ENCODE data around the gene UQCR10. TPM values are rescaled to one million over a fixed set of nuclear protein-coding genes. Genes with fewer than 3 reads are reported as not detected.

UQCR10 gene
- total RNA-seq, 2 donors from 2014 or later: 125 to 137 TPM

- H3K36me3 ChIP-seq: peaks cover 51% of the 10 kb centered on the region
- peaks cover 0 to 35% of the 10 kb centered on the region in 2 donors for H3K4me1 ChIP-seq
- DNase-seq (ENCODE audit: low spot score): no peak
- no peaks in the 10 kb centered on the region for H3K27me3 ChIP-seq
- no peaks in the 10 kb centered on the region for H3K9me3 ChIP-seq
- peak overlapping the region in 1 of 2 donors; percentile 60 for H3K27ac ChIP-seq
- H3K4me3 ChIP-seq: no peak overlapping the region
- TF ChIP-seq CTCF (IDR thresholded peaks at IDR 0.05): no peak
Observed at GRCh38 chr22:29816980-29817379, 49.8 kb downstream of the UQCR10 start.

- H3K36me3 ChIP-seq: peaks cover 51% of the 10 kb centered on the region
- TF ChIP-seq CTCF (IDR thresholded peaks at IDR 0.05): no peak
- H3K9me3 ChIP-seq: no peaks in the 10 kb centered on the region
- no peak for DNase-seq (ENCODE audit: low spot score)
- peaks cover 0 to 38% of the 10 kb centered on the region in 2 donors for H3K4me1 ChIP-seq
- H3K27me3 ChIP-seq: no peaks in the 10 kb centered on the region
- H3K4me3 ChIP-seq: no peak overlapping the region
- H3K27ac ChIP-seq: no peak overlapping the region
Observed at GRCh38 chr22:29817724-29818123, 50.6 kb downstream of the UQCR10 start.

- Histone ChIP-seq H3K36me3 (peaks cover 51% of the 10 kb centered on the region), H3K4me3 (no peak overlapping the region)
- TF ChIP-seq CTCF (IDR thresholded peaks at IDR 0.05): no peak
Observed at GRCh38 chr22:29819501-29819900, 52.3 kb downstream of the UQCR10 start.

More at GRCh38 chr22:29819501-29819900, 52.3 kb downstream of the UQCR10 start:
- Histone ChIP-seq H3K27me3 (no peaks in the 10 kb centered on the region), H3K27ac (no peak overlapping the region), H3K9me3 (no peaks in the 10 kb centered on the region), H3K4me1 (peaks cover 0 to 38% of the 10 kb centered on the region in 2 donors)
- DNase-seq (ENCODE audit: low spot score): no peak

Other genes starting within 250 kb of the UQCR10 start
- gene THOC5, start 213.6 kb upstream of the UQCR10 start, total RNA-seq: 10 to 100 TPM; 34.9 to 42.7 TPM
- gene NIPSNAP1, start 186.3 kb upstream of the UQCR10 start, total RNA-seq: 10 to 100 TPM; 18.9 to 25.3 TPM
- gene NF2, start 163.7 kb upstream of the UQCR10 start, total RNA-seq: 10 to 100 TPM; 45.8 to 52.5 TPM
- gene CABP7, start 47.4 kb upstream of the UQCR10 start, total RNA-seq: not detected
- 10 to 100 TPM; 17.0 to 22.9 TPM for gene ZMAT5, start 362 bp upstream of the UQCR10 start, total RNA-seq
- 10 to 100 TPM; 24.3 to 37.5 TPM for gene ASCC2, start 70.9 kb downstream of the UQCR10 start, total RNA-seq
- 10 to 100 TPM; 27.2 to 38.1 TPM for gene MTMR3, start 115.8 kb downstream of the UQCR10 start, total RNA-seq